GM12878 (cell line): ENCODE results near the gene ZNF800. TPM values are rescaled to one million over a fixed set of nuclear protein-coding genes. Genes with fewer than 3 reads are reported as not detected.
A peak's percentile ranks its signal among the peaks of the same experiment; 100 is the strongest.

ENCODE experiments used
- ATF2 ChIP-seq: IDR thresholded peaks from 2 replicates; pipeline ENCODE4 v1.6.1; 2012; ENCODE audit warnings: low read length, inconsistent platforms
- BCLAF1 ChIP-seq: fragments of 450-650 bp; IDR thresholded peaks from 2 replicates; pipeline ENCODE4 v1.6.1; 2017; ENCODE audit warnings: antibody characterized with exemption, mild to moderate bottlenecking, moderate library complexity
- BMI1 ChIP-seq: fragments of 450-650 bp; IDR thresholded peaks from 2 replicates; pipeline ENCODE4 v1.6.1; 2016; ENCODE audit warnings: mild to moderate bottlenecking, moderate library complexity, borderline replicate concordance
- CREM ChIP-seq: IDR thresholded peaks from 2 replicates; pipeline ENCODE4 v1.6.1; 2014; ENCODE audit warnings: antibody characterized with exemption, low read depth
- ETV6 ChIP-seq, 2 experiments: fragments of 450-650 bp in 1 of 2; IDR thresholded peaks in 1 of 2; conservative IDR thresholded peaks in 1 of 2; 2 replicates each; pipeline ENCODE4 v1.6.1; 2014; ENCODE audit warnings: antibody characterized with exemption in 1 of 2, borderline replicate concordance in 1 of 2, low read depth in 1 of 2, mild to moderate bottlenecking in 1 of 2, moderate library complexity in 1 of 2
- JUND ChIP-seq: IDR thresholded peaks from 2 replicates; pipeline ENCODE4 v1.6.1; 2012; ENCODE audit warnings: low read depth, mild to moderate bottlenecking, low read length, improper control_type of control experiment, moderate library complexity
- KAT2A ChIP-seq: conservative IDR thresholded peaks from 2 replicates; pipeline ENCODE4 v1.6.1; 2011; ENCODE audit warnings: low read depth, low read length; ENCODE audit not compliant: control insufficient read depth
- LARP7 ChIP-seq: fragments of 450-650 bp; IDR thresholded peaks from 2 replicates; pipeline ENCODE4 v1.6.1; 2017; ENCODE audit warnings: mild to moderate bottlenecking
- MEF2B ChIP-seq: fragments of 450-650 bp; IDR thresholded peaks from 2 replicates; pipeline ENCODE4 v1.6.1; 2018; ENCODE audit warnings: mild to moderate bottlenecking, moderate library complexity; ENCODE audit not compliant: partially characterized antibody, poor library complexity, severe bottlenecking
- MTA3 ChIP-seq: IDR thresholded peaks from 2 replicates; pipeline ENCODE4 v1.6.1; 2012; ENCODE audit warnings: low read length, inconsistent platforms, borderline replicate concordance
- NR2C1 ChIP-seq: fragments of 450-650 bp; IDR thresholded peaks from 2 replicates; pipeline ENCODE4 v1.6.1; 2017; ENCODE audit warnings: antibody characterized with exemption, mild to moderate bottlenecking, moderate library complexity
- PAX5 ChIP-seq: IDR thresholded peaks from 2 replicates; pipeline ENCODE4 v1.6.1; 2011; ENCODE audit warnings: low read depth, low read length, borderline replicate concordance
- PBX3 ChIP-seq: IDR thresholded peaks from 2 replicates; pipeline ENCODE4 v1.6.1; 2011; ENCODE audit warnings: mild to moderate bottlenecking, low read depth, low read length, moderate library complexity; ENCODE audit not compliant: insufficient replicate concordance
- POLR2AphosphoS2 ChIP-seq: IDR thresholded peaks from 2 replicates; pipeline ENCODE4 v1.6.1; 2011; ENCODE audit warnings: low read depth, mild to moderate bottlenecking, low read length, improper control_type of control experiment, moderate library complexity
- RBBP5 ChIP-seq: fragments of 200-600 bp; sonication (generic); conservative IDR thresholded peaks from 2 replicates; pipeline ENCODE4 v1.6.1; 2016
- SIX5 ChIP-seq: IDR thresholded peaks from 2 replicates; pipeline ENCODE4 v1.6.1; 2011; ENCODE audit warnings: mild to moderate bottlenecking, low read depth, low read length, moderate library complexity; ENCODE audit not compliant: severe bottlenecking
- SMAD1 ChIP-seq: fragments of 450-650 bp; IDR thresholded peaks from 2 replicates; pipeline ENCODE4 v1.6.1; 2018; ENCODE audit warnings: mild to moderate bottlenecking, low read depth; ENCODE audit not compliant: partially characterized antibody
- SREBF1 ChIP-seq: IDR thresholded peaks from 2 replicates; pipeline ENCODE4 v1.6.1; 2012; ENCODE audit warnings: mild to moderate bottlenecking, low read length
- YBX1 ChIP-seq: fragments of 450-650 bp; IDR thresholded peaks from 2 replicates; pipeline ENCODE4 v1.6.1; 2016; ENCODE audit warnings: antibody characterized with exemption
- polyA plus RNA-seq, 11 experiments: library from polyadenylated mRNA; depleted of rRNA in 4 of 11; unstranded in 6 of 11; stranded (reverse) in 5 of 11; fragments of >200 nt; fragmentation: Nextera tagmentation in 4 of 11; fragmentation: Illumina TruSeq in 1 of 11; extraction: Ambion mirVana in 4 of 11; extraction: Trizol in 1 of 11; gene quantifications; 1 replicate in 1 of 11; 2 replicates in 10 of 11; pipeline versions ENCODE4 v1.2.1 to v1.2.3, GENCODE V29; 2011 to 2016; ENCODE audit warnings: inconsistent platforms in 2 of 11, missing spikeins in 2 of 11, low read depth in 1 of 11
- total RNA-seq, 4 experiments: library from RNA; depleted of rRNA in 3 of 4; stranded (reverse); fragments of >200 nt in 3 of 4; fragmentation: Illumina TruSeq in 1 of 4; extraction: Trizol in 1 of 4; gene quantifications; 2 replicates each; pipeline versions ENCODE4 v1.2.1 to v1.2.3, GENCODE V29; 2013 to 2021
- TF ChIP-seq, protein P1 (sequence below): fragments of 450-650 bp; IDR thresholded peaks from 2 replicates; pipeline ENCODE4 v1.6.1; 2017; ENCODE audit warnings: borderline replicate concordance
- TF ChIP-seq, protein P2 (sequence below): fragments of 450-650 bp; formaldehyde crosslinking; IDR thresholded peaks from 2 replicates; pipeline ENCODE4 v1.4.0; 2020; ENCODE audit warnings: mild to moderate bottlenecking, moderate library complexity

Gene ZNF800
- total and polyA plus RNA-seq, 10 of the 15 experiments (the other 5 are each of a cell fraction or from before 2014, with no cell fraction given) = 6.8 to 33.9 (median 23.8) TPM

DNA sequence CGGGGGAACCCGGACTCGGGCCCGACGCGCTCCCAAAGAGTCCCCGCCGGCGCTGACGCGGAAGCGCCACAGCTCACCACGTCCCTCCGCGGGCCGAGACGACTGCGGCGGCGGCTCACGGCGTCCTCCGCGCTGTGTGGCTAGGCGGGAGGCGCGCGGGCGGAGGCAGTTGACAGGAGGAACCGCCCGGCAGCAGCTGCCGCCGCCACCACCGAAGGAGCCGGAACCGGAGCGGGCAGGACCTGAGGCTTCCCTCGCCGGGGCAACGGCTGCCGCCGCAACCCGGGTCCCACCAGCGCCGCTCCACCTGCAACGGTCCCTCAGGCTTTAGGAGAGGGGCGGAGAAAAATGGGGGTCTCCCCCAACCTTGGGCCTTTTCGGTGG lies 334 bp downstream of the ZNF800 start (continued):
- TF ChIP-seq PAX5 (no peak; the same call in 1 of the 2 replicates), MTA3 (no peak), POLR2AphosphoS2 (no peak), YBX1 (no peak), JUND (no peak), PBX3 (peak; percentile 60), BCLAF1 (no peak), RBBP5 (no peak), MEF2B (peak; percentile 7), SREBF1 (no peak), ETV6 (conservative IDR thresholded peaks at IDR 0.05 in 1 of 2, IDR thresholded peaks at IDR 0.05 in 1 of 2; ENCODE audit: borderline replicate concordance in 1 of 2, low read depth in 1 of 2) (no peak), NR2C1 (no peak), LARP7 (no peak; the same call in 1 of the 2 replicates), ATF2 (no peak), CREM (no peak; the same call in 1 of the 2 replicates), BMI1 (no peak), SIX5 (no peak), KAT2A (no peak), SMAD1 (no peak)
- TF ChIP-seq, protein P1, sequence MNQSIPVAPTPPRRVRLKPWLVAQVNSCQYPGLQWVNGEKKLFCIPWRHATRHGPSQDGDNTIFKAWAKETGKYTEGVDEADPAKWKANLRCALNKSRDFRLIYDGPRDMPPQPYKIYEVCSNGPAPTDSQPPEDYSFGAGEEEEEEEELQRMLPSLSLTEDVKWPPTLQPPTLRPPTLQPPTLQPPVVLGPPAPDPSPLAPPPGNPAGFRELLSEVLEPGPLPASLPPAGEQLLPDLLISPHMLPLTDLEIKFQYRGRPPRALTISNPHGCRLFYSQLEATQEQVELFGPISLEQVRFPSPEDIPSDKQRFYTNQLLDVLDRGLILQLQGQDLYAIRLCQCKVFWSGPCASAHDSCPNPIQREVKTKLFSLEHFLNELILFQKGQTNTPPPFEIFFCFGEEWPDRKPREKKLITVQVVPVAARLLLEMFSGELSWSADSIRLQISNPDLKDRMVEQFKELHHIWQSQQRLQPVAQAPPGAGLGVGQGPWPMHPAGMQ = no peak
- TF ChIP-seq, protein P2, sequence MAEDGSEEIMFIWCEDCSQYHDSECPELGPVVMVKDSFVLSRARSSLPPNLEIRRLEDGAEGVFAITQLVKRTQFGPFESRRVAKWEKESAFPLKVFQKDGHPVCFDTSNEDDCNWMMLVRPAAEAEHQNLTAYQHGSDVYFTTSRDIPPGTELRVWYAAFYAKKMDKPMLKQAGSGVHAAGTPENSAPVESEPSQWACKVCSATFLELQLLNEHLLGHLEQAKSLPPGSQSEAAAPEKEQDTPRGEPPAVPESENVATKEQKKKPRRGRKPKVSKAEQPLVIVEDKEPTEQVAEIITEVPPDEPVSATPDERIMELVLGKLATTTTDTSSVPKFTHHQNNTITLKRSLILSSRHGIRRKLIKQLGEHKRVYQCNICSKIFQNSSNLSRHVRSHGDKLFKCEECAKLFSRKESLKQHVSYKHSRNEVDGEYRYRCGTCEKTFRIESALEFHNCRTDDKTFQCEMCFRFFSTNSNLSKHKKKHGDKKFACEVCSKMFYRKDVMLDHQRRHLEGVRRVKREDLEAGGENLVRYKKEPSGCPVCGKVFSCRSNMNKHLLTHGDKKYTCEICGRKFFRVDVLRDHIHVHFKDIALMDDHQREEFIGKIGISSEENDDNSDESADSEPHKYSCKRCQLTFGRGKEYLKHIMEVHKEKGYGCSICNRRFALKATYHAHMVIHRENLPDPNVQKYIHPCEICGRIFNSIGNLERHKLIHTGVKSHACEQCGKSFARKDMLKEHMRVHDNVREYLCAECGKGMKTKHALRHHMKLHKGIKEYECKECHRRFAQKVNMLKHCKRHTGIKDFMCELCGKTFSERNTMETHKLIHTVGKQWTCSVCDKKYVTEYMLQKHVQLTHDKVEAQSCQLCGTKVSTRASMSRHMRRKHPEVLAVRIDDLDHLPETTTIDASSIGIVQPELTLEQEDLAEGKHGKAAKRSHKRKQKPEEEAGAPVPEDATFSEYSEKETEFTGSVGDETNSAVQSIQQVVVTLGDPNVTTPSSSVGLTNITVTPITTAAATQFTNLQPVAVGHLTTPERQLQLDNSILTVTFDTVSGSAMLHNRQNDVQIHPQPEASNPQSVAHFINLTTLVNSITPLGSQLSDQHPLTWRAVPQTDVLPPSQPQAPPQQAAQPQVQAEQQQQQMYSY (CRISPR knock-in tag) = no peak
